Neural cell (in vitro differentiated cells): Measurements from ENCODE around the gene SSBP2. TPM values are rescaled to one million over a fixed set of nuclear protein-coding genes. Genes with fewer than 3 reads are reported as not detected.

Experiments
- H2AFZ ChIP-seq: fragments of 200-600, 300-800 bp; sonication (generic), shearing (Covaris generic); 2 replicates; pipeline ENCODE4 v1.6.0; 2014; ENCODE audit warnings: low read depth, mild to moderate bottlenecking, antibody characterized with exemption, low read length, moderate library complexity
- H3F3A ChIP-seq: fragments of 200-600 bp; shearing (Covaris generic); 2 replicates; pipeline ENCODE4 v1.6.1; 2016; ENCODE audit warnings: mild to moderate bottlenecking, moderate library complexity, mixed read lengths, antibody characterized with exemption, low read length; ENCODE audit not compliant: insufficient read depth, poor library complexity, severe bottlenecking
- H3K27ac ChIP-seq: fragments of 200-600, 300-800 bp; sonication (generic), shearing (Covaris generic); 2 replicates; pipeline ENCODE4 v1.5.1; 2014; ENCODE audit warnings: mild to moderate bottlenecking, low read length, moderate library complexity
- H3K27me3 ChIP-seq: fragments of 300-800, 200-600 bp; sonication (generic), shearing (Covaris generic); 2 replicates; pipeline ENCODE4 v1.6.0; 2014; ENCODE audit warnings: mild to moderate bottlenecking, low read depth, low read length, moderate library complexity; ENCODE audit not compliant: insufficient read depth
- H3K36me3 ChIP-seq: fragments of 300-800, 200-600 bp; sonication (generic), shearing (Covaris generic); 2 replicates; pipeline ENCODE4 v1.5.1; 2014; ENCODE audit warnings: mild to moderate bottlenecking, antibody characterized with exemption, low read length, moderate library complexity; ENCODE audit not compliant: insufficient read depth
- H3K4me2 ChIP-seq: fragments of 300-800, 200-600 bp; sonication (generic), shearing (Covaris generic); 2 replicates; pipeline ENCODE4 v1.6.0; 2014; ENCODE audit warnings: mild to moderate bottlenecking, low read length
- H3K4me3 ChIP-seq: fragments of 300-800, 200-600 bp; sonication (generic), shearing (Covaris generic); 2 replicates; pipeline ENCODE4 v1.5.1; 2014; ENCODE audit warnings: mild to moderate bottlenecking, low read length, moderate library complexity
- H3K79me2 ChIP-seq: fragments of 200-600 bp; shearing (Covaris generic); replicated peaks from 2 replicates; pipeline ENCODE4 v1.6.0; 2014; ENCODE audit warnings: mild to moderate bottlenecking, low read length, moderate library complexity; ENCODE audit not compliant: insufficient read depth
- H3K9ac ChIP-seq: fragments of 300-800, 200-600 bp; sonication (generic), shearing (Covaris generic); 2 replicates; pipeline ENCODE4 v1.6.1; 2016; ENCODE audit warnings: mild to moderate bottlenecking, low read length, mixed read lengths
- H3K9me2 ChIP-seq: fragments of 200-600 bp; shearing (Covaris generic); 2 replicates; pipeline ENCODE4 v1.6.1; 2016; ENCODE audit warnings: mild to moderate bottlenecking, low read length, mixed read lengths; ENCODE audit not compliant: insufficient read depth
- H3K9me3 ChIP-seq: fragments of 200-600, 300-800 bp; sonication (generic), shearing (Covaris generic); 2 replicates; pipeline ENCODE4 v1.6.1; 2016; ENCODE audit warnings: mild to moderate bottlenecking, mixed run types, low read length, moderate library complexity, mixed read lengths
- H4K20me1 ChIP-seq: fragments of 200-600 bp; shearing (Covaris generic); 2 replicates; pipeline ENCODE4 v1.6.1; 2016; ENCODE audit warnings: mild to moderate bottlenecking, mixed run types; ENCODE audit not compliant: insufficient read depth
- CTCF ChIP-seq: fragments of 450-650 bp; IDR thresholded peaks from 2 replicates; pipeline ENCODE4 v1.5.1; 2014; ENCODE audit warnings: antibody characterized with exemption, mild to moderate bottlenecking, moderate library complexity; ENCODE audit not compliant: poor library complexity, severe bottlenecking
- EP300 ChIP-seq: fragments of 450-650 bp; conservative IDR thresholded peaks from 2 replicates; pipeline ENCODE4 v1.6.1; 2014; ENCODE audit warnings: antibody characterized with exemption, mild to moderate bottlenecking, moderate library complexity; ENCODE audit not compliant: poor library complexity, severe bottlenecking
- EZH2 ChIP-seq: fragments of 200-600, 300-800 bp; shearing (Covaris generic), sonication (generic); IDR thresholded peaks from 2 replicates; pipeline ENCODE4 v1.6.1; 2014; ENCODE audit warnings: antibody characterized with exemption, low read length, borderline replicate concordance, mild to moderate bottlenecking; ENCODE audit not compliant: insufficient read depth, poor library complexity, severe bottlenecking
- MXI1 ChIP-seq: fragments of 450-650 bp; conservative IDR thresholded peaks from 2 replicates; pipeline ENCODE4 v1.6.1; 2014; ENCODE audit warnings: antibody characterized with exemption, mild to moderate bottlenecking; ENCODE audit not compliant: poor library complexity, severe bottlenecking
- POLR2AphosphoS5 ChIP-seq: IDR thresholded peaks from 2 replicates; pipeline ENCODE4 v1.6.1; 2012
- RAD21 ChIP-seq: fragments of 450-650 bp; conservative IDR thresholded peaks from 2 replicates; pipeline ENCODE4 v1.6.1; 2014; ENCODE audit warnings: antibody characterized with exemption, mild to moderate bottlenecking, moderate library complexity
- REST ChIP-seq: IDR thresholded peaks from 2 replicates; pipeline ENCODE4 v1.6.1; 2012; ENCODE audit warnings: borderline replicate concordance
- SMC3 ChIP-seq: fragments of 450-650 bp; conservative IDR thresholded peaks from 2 replicates; pipeline ENCODE4 v1.6.1; 2014; ENCODE audit warnings: antibody characterized with exemption, mild to moderate bottlenecking, moderate library complexity; ENCODE audit not compliant: poor library complexity
- TAF1 ChIP-seq: IDR thresholded peaks from 2 replicates; pipeline ENCODE4 v1.6.1; 2012; ENCODE audit warnings: low read depth
- polyA plus RNA-seq: library from polyadenylated mRNA; depleted of rRNA; stranded (reverse); fragments of >200 nt; gene quantifications from 2 replicates; pipeline ENCODE4 v1.2.3, GENCODE V29; 2014

The SSBP2 gene
- polyA plus RNA-seq, 1 donor from 2014 or later = 128 TPM

GRCh38 chr5:81422671-81423070, 328.2 kb downstream of the SSBP2 start:
- Histone ChIP-seq H3K4me3 (no peak overlapping the region), H3K9ac (no peak overlapping the region), H3K79me2 (no peaks in the 10 kb centered on the region), H3K9me2 (no peaks in the 10 kb centered on the region), H3K9me3 (no peaks in the 10 kb centered on the region), H3F3A (no peaks in the 10 kb centered on the region), H3K36me3 (peaks cover 5% of the 10 kb centered on the region), H3K27me3 (no peaks in the 10 kb centered on the region), H3K4me2 (no peak overlapping the region), H2AFZ (no peak overlapping the region), H3K27ac (no peak overlapping the region), H4K20me1 (no peaks in the 10 kb centered on the region)
- TF ChIP-seq EZH2 (no peak), TAF1 (no peak), REST (no peak), EP300 (no peak), RAD21 (no peak)

GRCh38 chr5:81420039-81420667, 330.7 kb downstream of the SSBP2 start:
- Histone ChIP-seq H2AFZ (no peak overlapping the region), H3K27me3 (no peaks in the 10 kb centered on the region), H3K4me3 (no peak overlapping the region), H3F3A (no peaks in the 10 kb centered on the region), H3K27ac (no peak overlapping the region), H3K9me3 (no peaks in the 10 kb centered on the region), H3K36me3 (peaks cover 5% of the 10 kb centered on the region), H4K20me1 (no peaks in the 10 kb centered on the region), H3K9ac (no peak overlapping the region), H3K4me2 (no peak overlapping the region), H3K79me2 (no peaks in the 10 kb centered on the region), H3K9me2 (no peaks in the 10 kb centered on the region)
- TF ChIP-seq REST = no peak
- TF ChIP-seq RAD21 = no peak
- no peak for TF ChIP-seq POLR2AphosphoS5
- TF ChIP-seq CTCF = no peak
- TF ChIP-seq TAF1 = no peak
- no peak for TF ChIP-seq MXI1
- TF ChIP-seq EZH2 = no peak
- TF ChIP-seq EP300 = no peak
- TF ChIP-seq SMC3 = no peak
